C4-2B (cell line): ENCODE results near the gene LUM.

ENCODE experiments used
- H3K27ac ChIP-seq: fragments of 450-650 bp; 2 replicates; pipeline ENCODE4 v1.5.1; 2017
- CTCF ChIP-seq: fragments of 450-650 bp; conservative IDR thresholded peaks from 2 replicates; pipeline ENCODE4 v1.5.1; 2017; ENCODE audit warnings: mild to moderate bottlenecking
- ZFX ChIP-seq: fragments of 450-650 bp; IDR thresholded peaks from 2 replicates; pipeline ENCODE4 v1.6.1; 2017

LUM gene

GRCh38 chr12:91111366-91112325 is at the start of gene LUM:
TSS of gene LUM (minus strand) at chr12:91111494. CDS start at chr12:91108979, 2,515 bp downstream.
- H3K27ac ChIP-seq: no peak within 1 kb of the TSS
- TF ChIP-seq ZFX (no peak), CTCF (no peak)

- H3K27ac ChIP-seq: no peak overlapping the region
- no peak for TF ChIP-seq CTCF
- TF ChIP-seq ZFX: no peak
These were observed 49.7 kb upstream of the LUM start for GRCh38 chr12:91161009-91161408.

GRCh38 chr12:91155990-91156389 is 44.7 kb upstream of the LUM start:
- no peak overlapping the region for H3K27ac ChIP-seq
- TF ChIP-seq ZFX (no peak), CTCF (no peak)

GRCh38 chr12:91154131-91154530 is 42.8 kb upstream of the LUM start:
- H3K27ac ChIP-seq: no peak overlapping the region
- TF ChIP-seq CTCF (no peak), ZFX (no peak)

- no peak overlapping the region for H3K27ac ChIP-seq
- no peak for TF ChIP-seq CTCF
- no peak for TF ChIP-seq ZFX
These were observed 32.8 kb upstream of the LUM start for GRCh38 chr12:91144053-91144452.

GRCh38 chr12:91143206-91143605 is 31.9 kb upstream of the LUM start:
- TF ChIP-seq ZFX (no peak), CTCF (no peak)
- H3K27ac ChIP-seq: no peak overlapping the region

- H3K27ac ChIP-seq: no peak overlapping the region
- TF ChIP-seq ZFX (no peak), CTCF (no peak)
These were observed 30.9 kb upstream of the LUM start for GRCh38 chr12:91142221-91142631.
